GM19324 (cell line): ENCODE data around the gene FAM186B.
"Not testable (repeated sequence)": the region's sequence is repeated elsewhere in the genome, so short reads cannot be mapped to it uniquely, and the experiment has no call there.

ENCODE experiments used
- ATAC-seq: cut with Tn5 transposase; IDR thresholded peaks from one replicate; pipeline ENCODE4 v1.9.1; 2021; ENCODE audit warnings: mild to moderate bottlenecking, moderate library complexity; ENCODE audit not compliant: unreplicated experiment, low FRiP score

FAM186B gene

GRCh38 chr12:49610785-49611184 is 5.3 kb upstream of the FAM186B start:
- ATAC-seq, result not testable (repeated sequence)

DNA sequence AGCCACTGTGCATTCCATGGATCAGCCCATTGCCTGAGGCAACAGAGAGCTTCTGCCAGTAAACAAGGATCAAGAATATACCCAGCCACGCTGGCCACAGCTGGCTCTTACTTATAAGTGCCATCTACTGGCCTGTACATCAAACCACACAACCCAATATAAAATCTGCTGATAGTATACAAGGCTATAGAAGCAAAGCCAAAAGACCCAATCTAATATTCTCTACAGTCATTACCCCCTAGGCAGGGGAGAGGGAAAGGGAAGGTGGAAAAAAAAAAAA is 4.4 kb upstream of the FAM186B start:
- no peak for ATAC-seq

- no peak for ATAC-seq
Observed at GRCh38 chr12:49609059-49609874, 3.8 kb upstream of the FAM186B start.

- no peak for ATAC-seq
Observed at GRCh38 chr12:49604856-49605255, 583 bp downstream of the FAM186B start.

GRCh38 chr12:49603721-49604120 is 1.7 kb downstream of the FAM186B start:
- ATAC-seq, result no peak

DNA sequence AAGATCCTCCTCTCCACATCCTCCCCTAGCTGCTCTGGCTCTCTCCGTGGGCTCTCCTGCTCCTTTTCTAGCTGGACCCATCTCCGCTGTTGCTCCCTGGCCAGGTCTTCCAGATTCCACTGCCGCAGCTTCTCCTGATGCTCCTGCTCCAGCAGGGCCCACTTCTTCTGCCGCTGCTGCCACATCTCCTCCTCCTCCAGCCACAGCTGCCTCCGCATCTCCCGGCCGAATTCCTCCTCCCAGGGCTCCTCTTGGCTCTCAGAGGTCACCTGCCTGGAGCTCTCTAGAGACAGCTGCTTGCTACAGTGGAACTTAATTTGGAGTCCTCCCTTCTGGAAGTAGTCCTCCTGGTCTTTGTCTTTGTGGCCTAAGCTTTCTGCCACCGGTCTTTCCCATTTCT is 5.5 kb downstream of the FAM186B start:
- no peak for ATAC-seq

GRCh38 chr12:49598527-49598926 is 6.9 kb downstream of the FAM186B start:
- no peak for ATAC-seq

GRCh38 chr12:49588721-49589516 is 16.5 kb downstream of the FAM186B start:
- no peak for ATAC-seq

DNA sequence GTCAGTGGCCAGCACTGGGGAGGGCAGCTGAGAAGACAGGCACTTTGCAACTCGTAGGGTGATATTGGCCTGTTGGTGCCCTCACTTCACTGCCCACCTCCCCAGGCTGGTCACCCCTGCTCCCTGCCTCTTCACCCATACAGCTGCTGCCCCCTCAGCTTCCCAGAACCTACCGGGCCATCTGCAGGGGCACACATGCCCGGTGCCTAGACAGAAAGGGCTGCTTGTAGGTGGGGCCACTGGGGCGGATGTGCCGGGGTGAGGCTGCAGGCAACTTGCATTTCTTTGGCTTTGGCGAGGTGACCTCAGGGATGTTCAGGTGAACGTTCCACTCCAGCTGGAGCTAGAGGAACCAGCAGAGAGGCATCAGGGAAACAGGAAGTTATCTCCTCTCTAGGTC is 17.2 kb downstream of the FAM186B start:
- no peak for ATAC-seq

DNA sequence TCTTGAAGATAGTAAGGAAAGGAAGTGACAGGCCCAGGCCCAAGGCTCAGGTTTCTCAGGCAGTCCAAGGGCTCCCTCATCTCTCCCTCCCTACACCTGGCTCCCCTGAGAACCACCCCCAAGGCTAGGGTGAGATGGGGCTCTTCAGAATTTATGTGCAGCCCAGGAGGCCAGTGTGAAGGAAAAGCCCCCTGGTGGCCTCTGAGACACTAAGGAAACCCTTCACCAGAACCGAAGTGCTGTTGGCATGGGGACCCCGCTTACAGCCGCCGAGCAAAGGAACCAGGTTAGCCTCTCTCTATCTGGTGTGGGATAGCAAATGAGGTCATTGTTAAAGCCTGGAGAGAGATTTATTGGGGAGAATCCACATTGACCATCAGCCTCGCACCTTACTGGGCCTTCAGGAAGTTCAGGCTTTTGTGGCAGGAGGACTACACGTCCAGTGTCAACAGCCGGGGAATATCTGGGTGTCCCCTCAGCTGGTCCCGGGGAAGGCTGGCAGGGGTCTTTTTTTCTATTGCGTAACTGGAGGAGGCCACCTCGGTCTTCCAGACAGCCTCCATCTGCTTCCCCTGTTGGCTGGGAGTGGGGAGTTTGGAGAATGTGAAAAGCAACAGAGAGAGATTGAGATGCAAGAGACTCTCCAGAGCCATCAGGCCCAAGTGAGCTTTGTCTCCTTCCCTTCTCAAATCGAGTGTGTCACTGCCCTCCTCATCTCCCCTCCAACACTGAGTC is 18.1 kb downstream of the FAM186B start:
- no peak for ATAC-seq

DNA sequence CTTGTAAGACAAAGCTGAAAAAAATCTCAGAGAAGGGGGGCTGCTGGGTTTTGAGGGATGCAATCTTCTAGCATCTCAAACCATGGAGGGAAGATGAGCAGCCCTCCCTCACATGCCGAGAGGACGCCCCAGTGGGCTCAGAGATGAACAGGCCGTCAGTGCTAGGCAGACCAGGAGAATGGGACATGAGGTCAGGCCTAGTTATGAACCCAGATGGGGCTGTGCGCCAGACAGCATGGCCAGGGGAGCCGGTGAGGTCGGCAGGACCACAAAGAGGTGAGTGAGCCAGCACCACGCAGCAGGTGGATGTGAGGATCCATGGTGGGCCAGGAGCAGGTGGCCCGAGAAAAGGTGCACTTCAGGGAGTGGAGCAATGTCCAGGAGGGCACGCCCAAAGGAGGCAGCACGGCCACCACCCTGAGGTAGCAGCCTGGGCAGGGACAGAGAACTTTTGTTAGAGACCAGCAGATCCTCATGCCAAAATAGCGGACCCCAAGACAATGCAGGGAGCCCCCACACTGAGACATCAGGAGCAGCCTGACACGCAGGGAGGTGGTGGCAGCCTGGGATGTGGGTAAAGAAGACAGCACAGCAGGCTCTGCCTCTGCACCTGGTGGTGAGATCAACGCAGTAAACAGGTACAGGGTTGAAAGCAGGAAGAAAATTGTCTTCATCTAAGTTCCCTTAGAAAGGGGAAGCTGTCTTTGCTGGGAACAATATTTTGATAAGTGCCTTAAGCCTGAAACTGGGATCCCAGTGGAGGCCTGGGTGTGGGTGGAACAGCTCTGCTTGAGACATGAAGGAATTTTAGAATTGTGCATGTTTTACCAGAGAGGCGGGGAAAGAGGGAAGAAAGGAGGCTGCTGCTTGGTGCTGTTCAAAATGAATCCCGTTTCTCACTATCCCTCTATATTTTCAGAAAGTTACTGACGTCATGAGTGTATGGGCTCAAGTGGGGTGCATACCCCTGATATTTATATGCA is 19.7 kb downstream of the FAM186B start:
- no peak for ATAC-seq

DNA sequence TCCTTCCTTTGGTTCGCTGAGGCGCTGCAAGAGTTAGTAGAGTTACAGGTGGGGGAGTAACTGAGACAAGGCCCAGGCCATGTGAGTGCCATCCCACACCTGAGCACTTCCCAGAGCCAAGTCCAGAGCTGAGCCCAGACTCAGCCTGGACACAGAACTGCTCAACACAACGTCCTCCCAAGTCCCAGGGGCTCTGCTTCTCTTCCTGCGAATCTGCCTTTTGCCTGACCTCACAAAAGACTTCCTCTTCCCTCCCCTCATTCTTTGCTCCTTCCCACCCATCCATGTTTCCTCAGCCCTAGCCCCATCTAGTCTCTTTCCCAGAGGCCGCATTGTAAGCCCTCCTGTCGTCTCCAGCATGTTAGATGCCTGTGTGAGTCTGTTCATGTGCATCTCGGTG is 20.8 kb downstream of the FAM186B start:
- no peak for ATAC-seq

DNA sequence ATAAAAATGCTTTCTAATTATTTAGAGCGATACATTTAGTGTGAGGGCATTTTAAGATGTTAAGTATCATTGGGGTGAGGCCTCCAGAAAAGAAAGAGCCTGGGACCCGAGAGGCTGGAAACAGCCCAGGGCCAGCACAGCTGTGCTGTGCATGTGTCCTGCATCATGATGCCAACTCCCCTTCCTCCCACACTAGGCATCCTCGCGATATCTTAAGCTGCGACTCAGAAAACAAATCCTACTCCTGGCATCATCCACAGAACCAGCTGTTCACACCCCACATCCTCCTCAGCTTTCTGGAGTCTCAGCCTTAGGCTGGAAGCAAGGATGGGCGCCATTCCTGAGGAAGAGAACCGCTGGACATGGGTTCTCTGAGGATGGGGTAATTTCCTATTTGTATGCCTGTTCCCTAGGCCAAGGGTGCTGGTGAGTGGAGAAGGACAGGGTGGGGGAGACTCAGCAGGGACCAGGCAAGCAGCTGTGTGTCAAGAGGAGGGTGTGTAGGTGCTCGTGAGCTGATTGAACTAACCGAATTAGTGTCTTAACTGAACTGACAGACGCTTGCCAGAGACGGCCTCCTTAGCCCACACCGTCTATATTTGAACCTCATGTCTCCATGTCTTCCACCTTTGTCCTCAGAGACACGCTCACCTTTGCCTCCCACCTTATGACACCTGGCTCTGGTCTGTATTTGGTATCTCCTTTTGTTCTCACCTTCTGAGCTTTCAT is 21.9 kb downstream of the FAM186B start:
- ATAC-seq, result no peak

DNA sequence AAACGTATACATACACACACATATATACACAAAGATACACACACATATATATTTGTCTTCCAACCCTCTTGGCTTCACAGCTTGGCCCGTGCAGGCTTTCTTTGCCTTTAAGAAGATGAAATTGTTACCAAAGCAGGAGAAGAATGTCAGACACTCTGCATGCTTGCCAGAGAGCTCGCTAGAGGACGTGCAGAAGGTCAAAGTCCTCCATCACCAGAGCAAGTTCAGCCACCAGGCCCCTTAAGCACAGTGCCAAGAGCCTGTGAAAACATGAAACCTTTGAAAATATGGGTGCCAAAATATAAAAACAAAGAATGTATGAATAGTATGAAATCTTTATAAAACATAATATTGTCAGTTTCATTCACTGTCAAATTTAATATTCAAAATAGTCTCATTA is 22.6 kb downstream of the FAM186B start:
- ATAC-seq, result no peak

DNA sequence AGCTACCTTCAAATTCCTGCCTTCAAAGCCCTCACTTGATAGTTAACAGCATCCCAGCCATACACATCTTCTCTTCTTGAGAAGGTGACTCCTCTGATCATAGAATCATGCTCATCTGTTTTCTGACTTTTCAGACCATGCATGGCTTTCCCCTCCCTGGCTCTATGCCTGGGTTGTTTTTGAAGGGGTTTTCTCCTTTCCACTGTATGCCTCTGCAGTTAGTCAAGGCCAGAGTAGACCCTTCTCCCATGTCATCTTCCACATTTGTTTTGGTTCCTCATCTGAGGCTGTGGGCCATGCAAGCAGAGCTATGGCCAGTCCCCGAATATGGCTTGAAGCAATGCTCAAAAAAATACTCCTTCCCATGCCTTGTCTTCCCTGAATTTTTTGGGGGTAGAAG is 23.2 kb downstream of the FAM186B start:
- no peak for ATAC-seq

DNA sequence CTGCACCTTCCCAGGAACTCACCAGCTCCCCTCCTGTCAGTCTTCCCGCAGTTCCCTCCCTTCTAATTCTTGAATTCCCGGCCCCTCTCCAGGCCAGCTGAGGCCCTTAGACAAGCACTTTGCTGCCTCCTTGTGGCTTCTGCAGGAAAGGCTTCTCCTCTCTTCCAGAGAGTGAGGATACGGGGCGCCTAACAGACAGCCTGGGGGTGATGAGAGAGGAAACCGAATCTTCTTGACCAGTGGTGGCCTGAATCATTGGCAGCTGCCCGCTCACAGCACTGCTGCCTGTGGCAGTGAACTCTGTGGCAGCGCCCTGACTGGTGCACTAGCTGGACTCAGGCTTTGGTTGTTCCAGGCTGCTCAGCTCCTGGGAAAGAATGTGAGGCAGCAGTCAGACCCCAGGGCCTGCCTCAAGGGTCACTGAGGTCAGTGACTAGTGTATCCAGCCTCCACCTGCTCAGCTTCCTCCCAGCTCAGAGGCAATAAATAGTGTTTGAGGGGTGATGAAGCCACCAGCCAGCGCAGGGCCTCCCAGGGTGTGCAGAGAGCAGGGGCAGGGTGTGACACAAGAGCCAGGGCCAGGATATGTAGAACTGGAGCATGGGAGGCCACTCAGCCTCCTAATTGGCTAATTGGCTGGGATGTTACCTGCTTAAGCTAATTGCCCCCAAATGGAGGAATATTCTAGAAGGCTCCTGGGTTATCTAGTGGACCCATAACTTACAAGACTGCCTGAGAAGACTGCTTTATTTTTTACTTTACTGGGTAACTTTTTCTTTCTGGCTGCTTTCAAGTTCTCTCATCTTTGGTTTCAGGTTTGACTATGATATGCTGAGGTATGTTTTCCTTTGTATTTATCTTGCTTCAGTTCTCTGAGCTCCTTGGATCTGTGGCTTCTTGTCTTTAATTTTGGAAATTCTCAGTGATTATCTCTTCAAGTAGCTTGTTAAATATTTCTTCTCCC is 24.6 kb downstream of the FAM186B start:
- no peak for ATAC-seq

DNA sequence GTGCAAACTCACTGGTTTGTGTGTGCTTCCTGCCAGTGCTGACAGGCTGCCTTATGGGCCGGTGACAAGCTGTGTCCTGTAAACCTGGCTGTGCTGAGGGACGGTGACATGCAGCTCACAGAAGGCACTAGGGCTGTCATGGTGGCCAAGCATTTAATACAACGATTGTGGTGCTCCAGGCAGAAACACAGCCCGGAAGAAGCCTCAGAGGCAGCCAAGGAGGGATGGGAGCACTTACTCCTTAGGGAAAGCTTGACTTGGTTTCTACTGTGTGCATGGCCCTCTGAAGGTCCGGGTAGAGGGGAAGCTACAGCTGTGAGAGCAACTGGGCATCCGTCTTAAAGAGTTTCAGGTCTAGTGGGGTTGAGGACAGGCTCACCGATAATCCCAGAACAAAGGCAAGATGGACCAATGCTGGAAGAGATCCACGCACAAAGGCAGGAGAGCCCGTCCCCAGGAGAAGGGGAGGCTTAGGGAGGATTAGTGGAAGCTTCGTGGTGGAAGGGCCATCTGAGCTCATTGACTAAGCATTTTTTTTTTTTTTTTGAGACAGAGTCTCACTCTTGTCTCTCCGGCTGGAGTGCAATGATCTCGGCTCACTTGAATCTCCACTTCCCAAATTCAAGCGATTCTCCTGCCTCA is 26.8 kb downstream of the FAM186B start:
- ATAC-seq, result no peak
